Stimulated activated CD4-positive, alpha-beta T cell treated with anti-CD3 and anti-CD28 coated beads, TNF-alpha, amount 100 ng/mL, for 1 hour (primary cell): ENCODE results near the gene HIVEP3.

Source experiments
- DNase-seq, 3 donors: peaks; one replicate each; pipeline ENCODE4 v3.0.0-alpha.2; 2020; ENCODE audit warnings: low read depth in 3 of 3, low spot score in 1 of 3

Gene HIVEP3

GRCh38 chr1:41523949-41524675 lies 394.6 kb downstream of the HIVEP3 start:
- no peak for DNase-seq

- no peak for DNase-seq
Measured at GRCh38 chr1:41523071-41523470, 395.7 kb downstream of the HIVEP3 start.

GRCh38 chr1:41521766-41522165 lies 397.0 kb downstream of the HIVEP3 start:
- DNase-seq: no peak

- DNase-seq: no peak
Measured at GRCh38 chr1:41520951-41521752, 397.6 kb downstream of the HIVEP3 start.

- no peak for DNase-seq
Measured at GRCh38 chr1:41519667-41520066, 399.1 kb downstream of the HIVEP3 start.

GRCh38 chr1:41518471-41518870 lies 400.3 kb downstream of the HIVEP3 start:
- DNase-seq: no peak

- no peak for DNase-seq
Measured at GRCh38 chr1:41517062-41517438, 401.7 kb downstream of the HIVEP3 start.

- peak in 2 of 3 donors; percentile 27 to 52 for DNase-seq
Measured at GRCh38 chr1:41516168-41517061, 402.3 kb downstream of the HIVEP3 start.

- DNase-seq: no peak
Measured at GRCh38 chr1:41515778-41516167, 402.9 kb downstream of the HIVEP3 start.

- no peak for DNase-seq
Measured at GRCh38 chr1:41515131-41515678, 403.5 kb downstream of the HIVEP3 start.

GRCh38 chr1:41514381-41514780 lies 404.3 kb downstream of the HIVEP3 start:
- no peak for DNase-seq

GRCh38 chr1:41513383-41513735 lies 405.4 kb downstream of the HIVEP3 start:
- DNase-seq: peak in 1 of 3 donors; percentile 26

GRCh38 chr1:41512701-41513382 lies 405.9 kb downstream of the HIVEP3 start:
- no peak for DNase-seq

- DNase-seq: no peak
Measured at GRCh38 chr1:41511239-41511540, 407.5 kb downstream of the HIVEP3 start.

GRCh38 chr1:41510531-41511238 lies 408.0 kb downstream of the HIVEP3 start:
- DNase-seq: no peak

GRCh38 chr1:41509270-41509671 lies 409.5 kb downstream of the HIVEP3 start:
- no peak for DNase-seq

GRCh38 chr1:41508290-41508689 lies 410.4 kb downstream of the HIVEP3 start:
- DNase-seq: no peak

GRCh38 chr1:41507836-41508235 lies 410.9 kb downstream of the HIVEP3 start:
- no peak for DNase-seq

- DNase-seq: no peak
Measured at GRCh38 chr1:41507110-41507720, 411.5 kb downstream of the HIVEP3 start.
